ENCODE measurements around the gene ZNF692. TPM values are rescaled to one million over a fixed set of nuclear protein-coding genes. Genes with fewer than 3 reads are reported as not detected.

The ZNF692 gene
- total and polyA plus RNA-seq, 2 of the 13 experiments (the other 11 are each of a cell fraction or from before 2014, with no cell fraction given): 27.3 to 45.8 TPM

GRCh38 chr1:248837781-248838356, 21.0 kb downstream of the ZNF692 start, which contains the start of gene ZNF672 (continued):
- TF ChIP-seq ZNF34 (CRISPR knock-in tag; IDR thresholded peaks at IDR 0.05; ENCODE audit: borderline replicate concordance) (no peak; the same call in 1 of the 2 replicates), KMT2A (CRISPR knock-in tag; IDR thresholded peaks at IDR 0.05) (no peak), ZNF574 (CRISPR knock-in tag; IDR thresholded peaks at IDR 0.05) (peak; percentile 58; the same call in 1 of the 2 replicates), SP4 (CRISPR knock-in tag; IDR thresholded peaks at IDR 0.05) (peak; percentile 96), ZNF761 (CRISPR knock-in tag; conservative IDR thresholded peaks at IDR 0.05) (no peak; the same call in 1 of the 2 replicates), HIC2 (CRISPR knock-in tag; IDR thresholded peaks at IDR 0.05; ENCODE audit: low read depth) (no peak), NFE2L2 (IDR thresholded peaks at IDR 0.05; ENCODE audit: low read length) (no peak), PREB (CRISPR knock-in tag; IDR thresholded peaks at IDR 0.05) (no peak), KLF15 (CRISPR knock-in tag; IDR thresholded peaks at IDR 0.05; ENCODE audit: borderline replicate concordance) (peak; percentile 54; the same call in 1 of the 2 replicates), ATRX (CRISPR knock-in tag; IDR thresholded peaks at IDR 0.05; ENCODE audit: borderline replicate concordance) (no peak), PPARG (CRISPR knock-in tag; conservative IDR thresholded peaks at IDR 0.05) (0 out of 2 replicates have a peak, but pooled peaks have one; percentile 8), SSRP1 (CRISPR knock-in tag; IDR thresholded peaks at IDR 0.05) (no peak), ZNF780A (CRISPR knock-in tag; IDR thresholded peaks at IDR 0.05) (no peak; the same call in 1 of the 2 replicates), LCORL (IDR thresholded peaks at IDR 0.05) (no peak), LCORL (CRISPR knock-in tag; IDR thresholded peaks at IDR 0.05) (no peak), ZBTB39 (CRISPR knock-in tag; IDR thresholded peaks at IDR 0.05) (no peak), ZNF75D (CRISPR knock-in tag; IDR thresholded peaks at IDR 0.05; ENCODE audit: borderline replicate concordance) (no peak), SALL1 (CRISPR knock-in tag; IDR thresholded peaks at IDR 0.05) (no peak; the same call in 1 of the 2 replicates), MEF2D (CRISPR knock-in tag; IDR thresholded peaks at IDR 0.05) (no peak), PHB2 (IDR thresholded peaks at IDR 0.05; ENCODE audit: partially characterized antibody) (no peak), ZNF572 (CRISPR knock-in tag; IDR thresholded peaks at IDR 0.05) (no peak), ZNF382 (CRISPR knock-in tag; IDR thresholded peaks at IDR 0.05; ENCODE audit: borderline replicate concordance) (no peak), ZNF615 (CRISPR knock-in tag; IDR thresholded peaks at IDR 0.05; ENCODE audit: borderline replicate concordance) (peak; percentile 70; the same call in 1 of the 2 replicates), SMARCE1 (IDR thresholded peaks at IDR 0.05; ENCODE audit: borderline replicate concordance) (no peak)

All from HepG2 (cell line).